Motor neuron (in vitro differentiated cells): ENCODE data around the gene CACHD1. TPM values are rescaled to one million over a fixed set of nuclear protein-coding genes. Genes with fewer than 3 reads are reported as not detected.

Experiments
- ATAC-seq, 8 experiments: fragments of 200-7000 bp; cut with Tn5 transposase; replicated peaks in 6 of 8; 2 replicates each; pipeline ENCODE4 v1.8.0; 2021; ENCODE audit warnings: mild to moderate bottlenecking in 8 of 8, moderate library complexity in 8 of 8
- H3K27ac ChIP-seq, 2 donors: fragments of 250-450 bp; sonication (Bioruptor Pico); 2 replicates each; pipeline ENCODE4 v1.9.0; 2021; ENCODE audit warnings: antibody characterized with exemption in 2 of 2, mild to moderate bottlenecking in 2 of 2, moderate library complexity in 1 of 2
- H3K4me1 ChIP-seq, 2 donors: fragments of 250-450 bp; sonication (Bioruptor Pico); replicated peaks in 1 of 2; 2 replicates each; pipeline ENCODE4 v1.6.1; 2021; ENCODE audit warnings: antibody characterized with exemption in 2 of 2, mild to moderate bottlenecking in 2 of 2, moderate library complexity in 1 of 2
- H3K4me3 ChIP-seq, 5 donors: fragments of 250-450 bp; sonication (Bioruptor Pico); 2 replicates each; pipeline ENCODE4 v1.9.0; 2021; ENCODE audit warnings: antibody characterized with exemption in 5 of 5, mild to moderate bottlenecking in 5 of 5, moderate library complexity in 4 of 5
- WGBS, 10 experiments: fragments of 450-650 bp; shearing (Covaris generic); methylation state at CpG; one replicate each; pipeline ENCODE4 v1.0.0; 2022; 5-methylcytosine and 5-hydroxymethylcytosine counted together
- in situ Hi-C, 9 experiments: fragments of 400-800 bp; cut with MboI; loops; one replicate each; pipeline ENCODE4 v1.15.0; 2021; ENCODE audit warnings: low sequenced_read_pairs in 9 of 9, low pct_unique_long_range_greater_than_20kb in 2 of 9; ENCODE audit not compliant: unreplicated experiment in 9 of 9
- total RNA-seq, 8 experiments: library from RNA; unstranded; fragments of 300-600 nt; gene quantifications; 2 replicates each; pipeline versions ENCODE4 v1.2.3 to v1.2.4, GENCODE V29; 2022

Gene CACHD1
- total RNA-seq: 10 to 100 TPM; 18.6 to 54.2 (median 31.6) TPM

DNA sequence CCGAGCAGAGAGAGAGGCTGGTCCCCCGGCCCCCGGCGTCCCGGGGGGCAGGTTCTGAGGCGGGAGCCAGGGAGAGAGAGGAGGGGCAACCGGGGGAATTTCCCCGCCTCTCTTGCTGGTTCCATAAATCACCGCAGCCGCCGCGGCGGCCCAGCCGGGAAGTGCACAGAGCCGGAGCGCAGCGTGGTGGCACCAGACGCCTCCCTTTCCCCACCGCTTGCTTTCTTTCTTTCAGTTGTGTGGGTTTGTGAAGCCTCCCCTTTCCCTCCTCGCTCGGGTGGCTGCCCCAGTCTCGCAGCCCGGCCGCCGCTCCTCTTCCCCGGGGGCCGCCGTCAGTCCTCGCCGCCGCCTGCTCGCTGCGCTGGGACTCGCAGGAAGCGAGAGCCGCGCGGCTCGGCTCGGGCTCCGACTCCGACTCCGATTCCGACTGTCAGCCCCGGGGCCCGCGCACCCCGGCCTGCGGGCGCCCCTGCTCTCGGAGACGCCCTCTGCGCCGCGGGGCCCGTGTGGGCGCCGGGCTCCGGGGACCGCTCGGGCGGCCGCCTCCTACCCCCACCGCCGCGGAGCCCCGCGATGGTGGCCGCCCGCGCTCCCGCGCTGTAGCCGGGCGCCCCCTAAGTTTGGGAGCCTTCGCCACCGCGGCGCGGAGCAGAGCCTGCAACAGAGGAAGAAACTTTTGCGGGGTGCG is at the start of gene CACHD1:
CACHD1 (plus strand) TSS at position 153 of the 688 bp plus-strand sequence. CDS start 616 bp downstream, outside the sequence.
- peak within 1 kb of the TSS; percentile 65 to 87 for H3K27ac ChIP-seq
- peaks cover 21 to 23% of the 10 kb centered on the region in 2 donors for H3K4me1 ChIP-seq
- in situ Hi-C loops: loop anchor here in 1 of 9 experiments (25.0 kb wide), 1 partner anchor 208 kb away; no protein-coding TSS in a partner anchor
- 0 to 13% (median 0%) methylated on average over 1 to 31 of the region's 82 CpGs; no CpG with 5 or more reads in 7 of the 10 experiments for WGBS, 10 experiments
- peak; percentile 75 to 83 (median 81) for ATAC-seq
- H3K4me3 ChIP-seq: peak within 1 kb of the TSS; percentile 62 to 76 (median 71)

- no peak for ATAC-seq
- Histone ChIP-seq H3K27ac (no peak overlapping the region), H3K4me3 (no peak overlapping the region), H3K4me1 (no peaks in the 10 kb centered on the region)
- WGBS, 10 experiments: 29 to 100% (median 91%) methylated on average over 1 to 4 of the region's 4 CpGs
- in situ Hi-C loops: no loop called here
Observed at GRCh38 chr1:64421377-64421776, 48.6 kb upstream of the CACHD1 start.

GRCh38 chr1:64423526-64423925 is 46.4 kb upstream of the CACHD1 start:
- no peaks in the 10 kb centered on the region for H3K4me1 ChIP-seq
- no peak overlapping the region for H3K4me3 ChIP-seq
- no peak overlapping the region for H3K27ac ChIP-seq
- ATAC-seq: no peak
- in situ Hi-C loops: no loop called here
- 35 to 100% (median 89%) methylated on average over 1 to 4 of the region's 4 CpGs; no CpG with 5 or more reads in 3 of the 10 experiments for WGBS, 10 experiments

- 70 to 100% (median 100%) methylated on average over 1 of the region's 1 CpG; no CpG with 5 or more reads in 1 of the 10 experiments for WGBS, 10 experiments
- in situ Hi-C loops: no loop called here
- ATAC-seq: no peak
- H3K4me3 ChIP-seq: no peak overlapping the region
- no peak overlapping the region for H3K27ac ChIP-seq
- no peaks in the 10 kb centered on the region for H3K4me1 ChIP-seq
Observed at GRCh38 chr1:64424412-64424811, 45.5 kb upstream of the CACHD1 start.

DNA sequence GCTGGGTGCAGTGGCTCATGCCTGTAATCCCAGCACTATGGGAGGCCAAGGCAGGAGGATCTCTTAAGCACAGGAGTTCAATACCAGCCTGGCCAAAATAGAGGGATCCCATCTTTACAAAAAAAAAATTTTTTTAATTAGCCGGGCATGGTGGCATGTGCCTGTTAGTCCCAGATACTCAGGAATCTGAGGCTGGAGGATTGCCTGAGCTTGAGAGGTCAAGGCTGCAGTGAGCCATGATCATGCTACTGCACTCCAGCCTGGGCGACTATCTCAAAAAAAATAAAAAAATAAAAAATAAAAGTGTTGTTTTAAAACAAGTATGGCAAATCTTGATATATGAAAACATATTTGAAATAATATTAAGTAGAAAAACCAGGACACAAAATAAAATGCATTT is 44.4 kb upstream of the CACHD1 start:
- no peak overlapping the region for H3K27ac ChIP-seq
- ATAC-seq: no peak
- in situ Hi-C loops: no loop called here
- WGBS, 10 experiments: 56 to 100% (median 98%) methylated on average over 1 to 2 of the region's 2 CpGs
- H3K4me1 ChIP-seq: no peaks in the 10 kb centered on the region
- H3K4me3 ChIP-seq: no peak overlapping the region

GRCh38 chr1:64426681-64427080 is 43.2 kb upstream of the CACHD1 start:
- 0 to 100% (median 70%) methylated on average over 2 of the region's 2 CpGs; no CpG with 5 or more reads in 1 of the 10 experiments for WGBS, 10 experiments
- peak in 2 of 8 experiments; percentile 51 to 68 for ATAC-seq
- H3K4me3 ChIP-seq: no peak overlapping the region
- in situ Hi-C loops: no loop called here
- H3K27ac ChIP-seq: no peak overlapping the region
- H3K4me1 ChIP-seq: no peaks in the 10 kb centered on the region

DNA sequence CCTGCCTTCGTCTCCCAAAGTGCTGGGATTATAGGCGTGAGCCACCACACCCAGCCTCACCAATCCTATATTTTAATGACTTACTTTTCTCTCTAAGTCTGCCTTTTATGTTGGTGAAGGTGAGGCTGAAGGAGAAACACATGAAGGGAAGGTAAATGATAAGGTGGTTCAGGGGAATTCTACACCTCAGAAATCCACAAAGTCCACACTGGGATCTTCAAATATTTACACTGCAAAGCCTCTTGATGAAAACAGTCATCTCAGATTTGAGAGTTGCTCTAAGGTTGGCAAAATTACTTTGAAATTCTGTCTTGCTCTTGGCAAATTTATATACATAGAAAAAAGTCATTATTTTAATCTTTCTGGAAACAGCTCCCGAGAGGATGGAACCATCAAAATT is 42.0 kb upstream of the CACHD1 start:
- ATAC-seq: no peak
- no peak overlapping the region for H3K4me3 ChIP-seq
- no peak overlapping the region for H3K27ac ChIP-seq
- H3K4me1 ChIP-seq: no peaks in the 10 kb centered on the region
- WGBS, 10 experiments: 59 to 100% (median 83%) methylated on average over 1 to 3 of the region's 3 CpGs; no CpG with 5 or more reads in 1 of the 10 experiments
- in situ Hi-C loops: no loop called here

- in situ Hi-C loops: no loop called here
- WGBS, 10 experiments: 0 to 100% (median 92%) methylated on average over 1 to 5 of the region's 5 CpGs
- no peak overlapping the region for H3K27ac ChIP-seq
- no peak overlapping the region for H3K4me3 ChIP-seq
- ATAC-seq: peak in 3 of 8 experiments; percentile 81 to 98 (median 88)
- peaks cover 6 to 7% of the 10 kb centered on the region in 2 donors for H3K4me1 ChIP-seq
Observed at GRCh38 chr1:64433308-64433707, 36.6 kb upstream of the CACHD1 start.

- H3K4me1 ChIP-seq: peaks cover 6 to 7% of the 10 kb centered on the region in 2 donors
- peak in 3 of 8 experiments; percentile 26 to 54 (median 42) for ATAC-seq
- in situ Hi-C loops: no loop called here
- no peak overlapping the region for H3K27ac ChIP-seq
- H3K4me3 ChIP-seq: no peak overlapping the region
- WGBS, 10 experiments: 20 to 80% (median 43%) methylated on average over 1 to 3 of the region's 3 CpGs; no CpG with 5 or more reads in 1 of the 10 experiments
Observed at GRCh38 chr1:64433747-64434146, 36.2 kb upstream of the CACHD1 start.

DNA sequence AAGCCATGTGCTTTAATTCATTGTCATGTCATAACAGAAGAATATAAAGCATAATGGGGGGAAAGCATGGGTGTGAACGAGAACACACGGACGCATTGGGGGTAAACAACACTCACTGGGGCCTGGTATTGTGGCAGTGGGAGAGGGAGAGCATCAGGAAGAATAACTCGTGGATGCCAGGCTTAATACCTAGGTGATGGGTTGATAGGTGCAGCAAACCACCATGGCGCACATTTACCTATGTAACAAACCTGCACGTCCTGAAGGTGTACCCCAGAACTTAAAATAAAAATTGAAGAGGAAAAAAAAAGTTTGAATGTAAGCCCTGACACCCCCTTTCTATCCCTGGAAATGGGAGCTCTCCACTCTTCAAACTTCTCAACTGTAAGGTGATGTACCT is 34.9 kb upstream of the CACHD1 start:
- in situ Hi-C loops: no loop called here
- Histone ChIP-seq H3K4me3 (no peak overlapping the region), H3K4me1 (peaks cover 6 to 7% of the 10 kb centered on the region in 2 donors), H3K27ac (no peak overlapping the region)
- no peak for ATAC-seq
- WGBS, 10 experiments: 70 to 100% (median 92%) methylated on average over 2 to 6 of the region's 6 CpGs

GRCh38 chr1:64437453-64437852 is 32.5 kb upstream of the CACHD1 start:
- H3K4me1 ChIP-seq: peaks cover 6 to 7% of the 10 kb centered on the region in 2 donors
- in situ Hi-C loops: no loop called here
- no peak overlapping the region for H3K27ac ChIP-seq
- WGBS, 10 experiments: 33 to 100% (median 89%) methylated on average over 1 to 2 of the region's 2 CpGs; no CpG with 5 or more reads in 1 of the 10 experiments
- ATAC-seq: no peak
- no peak overlapping the region for H3K4me3 ChIP-seq

DNA sequence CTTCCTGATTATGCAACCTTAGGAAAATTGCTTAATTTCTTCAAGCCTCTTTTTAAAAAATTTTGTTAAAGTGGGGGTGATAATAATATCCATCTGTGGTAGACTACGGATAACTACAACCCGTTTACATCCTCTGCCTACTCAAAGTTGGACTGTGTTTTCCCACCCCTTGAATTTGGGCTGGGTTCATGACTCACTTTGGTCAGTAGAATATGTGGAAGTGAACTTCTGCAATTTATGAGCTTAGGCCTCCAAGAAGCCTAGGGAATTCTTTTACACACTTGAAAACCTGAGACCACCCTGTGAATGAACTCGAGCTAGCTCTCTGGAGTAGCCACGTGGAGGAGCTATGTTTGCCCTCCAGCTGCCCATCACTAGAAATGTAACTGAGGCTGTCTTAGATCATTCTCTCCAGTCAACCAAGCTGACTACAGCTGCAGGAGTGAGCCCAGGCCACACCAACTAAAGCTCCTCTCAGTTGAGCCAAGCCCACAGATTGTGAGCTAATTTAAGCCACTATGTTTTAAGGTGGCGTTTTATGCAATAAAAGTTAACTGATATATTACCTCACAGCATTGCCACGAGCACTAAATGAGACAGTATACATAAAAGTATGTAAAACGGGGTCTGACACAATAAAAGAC is 29.6 kb upstream of the CACHD1 start:
- Histone ChIP-seq H3K4me3 (no peak overlapping the region), H3K27ac (no peak overlapping the region), H3K4me1 (no peaks in the 10 kb centered on the region)
- WGBS, 10 experiments: 0 to 81% (median 58%) methylated on average over 2 to 7 of the region's 7 CpGs
- in situ Hi-C loops: no loop called here
- peak in 2 of 8 experiments; percentile 85 to 90 for ATAC-seq

DNA sequence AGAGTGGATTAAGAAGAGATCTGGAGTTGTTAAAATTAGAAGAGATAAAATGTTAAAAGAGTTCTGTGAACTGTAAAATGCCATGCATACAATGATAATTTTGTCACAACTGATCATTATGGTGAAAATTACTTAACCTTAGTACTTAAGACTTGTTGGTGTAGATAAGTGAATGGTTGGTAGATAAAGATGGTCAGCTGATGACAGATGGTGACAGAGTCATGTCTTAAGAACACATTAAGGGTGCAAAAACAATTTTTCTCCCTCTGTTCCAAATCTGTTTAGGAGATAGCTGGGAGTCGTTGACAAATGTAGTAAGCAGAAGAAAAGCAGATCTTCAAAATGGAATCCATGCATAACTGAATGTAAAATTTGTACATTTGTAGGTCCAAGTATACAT is 18.5 kb upstream of the CACHD1 start:
- no peak overlapping the region for H3K4me3 ChIP-seq
- peaks cover 0 to 4% of the 10 kb centered on the region in 2 donors for H3K4me1 ChIP-seq
- in situ Hi-C loops: loop anchor here in 1 of 9 experiments (25.0 kb wide), 1 partner anchor 189 kb away; no protein-coding TSS in a partner anchor
- no peak overlapping the region for H3K27ac ChIP-seq
- WGBS, 10 experiments: 14 to 100% (median 84%) methylated on average over 1 of the region's 1 CpG; no CpG with 5 or more reads in 2 of the 10 experiments
- ATAC-seq: no peak
